HG02610 (cell line): Measurements from ENCODE around the gene TFDP1.

Experiments
- ATAC-seq: cut with Tn5 transposase; IDR thresholded peaks from one replicate; pipeline ENCODE4 v1.9.1; 2021; ENCODE audit warnings: mild to moderate bottlenecking, moderate library complexity; ENCODE audit not compliant: unreplicated experiment

The TFDP1 gene

GRCh38 chr13:113647351-113648215 lies 63.0 kb downstream of the TFDP1 start:
- ATAC-seq, result no peak

GRCh38 chr13:113648216-113648610 lies 63.7 kb downstream of the TFDP1 start:
- ATAC-seq, result no peak

GRCh38 chr13:113649212-113649611 lies 64.7 kb downstream of the TFDP1 start:
- no peak for ATAC-seq

GRCh38 chr13:113650275-113650674 lies 65.7 kb downstream of the TFDP1 start:
- ATAC-seq, result no peak

GRCh38 chr13:113650731-113651148 lies 66.2 kb downstream of the TFDP1 start:
- ATAC-seq, result no peak

- ATAC-seq, result no peak
Observed at GRCh38 chr13:113651511-113652403, 67.2 kb downstream of the TFDP1 start.

- no peak for ATAC-seq
Observed at GRCh38 chr13:113652404-113653263, 68.1 kb downstream of the TFDP1 start.

- ATAC-seq, result no peak
Observed at GRCh38 chr13:113653264-113654174, 69.0 kb downstream of the TFDP1 start.

- no peak for ATAC-seq
Observed at GRCh38 chr13:113654175-113654560, 69.6 kb downstream of the TFDP1 start.

GRCh38 chr13:113654591-113655345 lies 70.2 kb downstream of the TFDP1 start:
- ATAC-seq, result no peak

GRCh38 chr13:113655346-113656002 lies 70.9 kb downstream of the TFDP1 start:
- no peak for ATAC-seq

- no peak for ATAC-seq
Observed at GRCh38 chr13:113656003-113656588, 71.5 kb downstream of the TFDP1 start.

GRCh38 chr13:113656831-113657671 lies 72.5 kb downstream of the TFDP1 start:
- ATAC-seq, result no peak

- ATAC-seq, result no peak
Observed at GRCh38 chr13:113657851-113658741, 73.5 kb downstream of the TFDP1 start, which contains the start of gene ATP4B. Gene ATP4B (minus strand): TSS chr13:113658198. CDS start chr13:113658144, 54 bp downstream.

- no peak for ATAC-seq
Observed at GRCh38 chr13:113658836-113659235, 74.3 kb downstream of the TFDP1 start.

- ATAC-seq, result no peak
Observed at GRCh38 chr13:113659337-113659736, 74.8 kb downstream of the TFDP1 start.
